HepG2 (cell line): ENCODE data around the gene PLA2G12B. TPM values are rescaled to one million over a fixed set of nuclear protein-coding genes. Genes with fewer than 3 reads are reported as not detected.

Experiments
- FOSL1 ChIP-seq: sonication (generic); formaldehyde crosslinking; IDR thresholded peaks from 2 replicates; pipeline ENCODE4 v1.9.0; 2021; ENCODE audit warnings: missing genetic modification reagents, borderline replicate concordance
- MTA3 ChIP-seq: sonication (generic); formaldehyde crosslinking; IDR thresholded peaks from 2 replicates; pipeline ENCODE4 v1.4.0; 2020; ENCODE audit warnings: missing genetic modification reagents
- MTF1 ChIP-seq: sonication (generic); formaldehyde crosslinking; IDR thresholded peaks from 2 replicates; pipeline ENCODE4 v1.5.0; 2020; ENCODE audit warnings: missing genetic modification reagents
- NR1H2 ChIP-seq: sonication (generic); formaldehyde crosslinking; IDR thresholded peaks from 2 replicates; pipeline ENCODE4 v1.8.1; 2022; ENCODE audit warnings: low read depth, missing genetic modification reagents, borderline replicate concordance
- PCBP2 ChIP-seq: fragments of 200-400 bp; formaldehyde crosslinking; optimal IDR thresholded peaks from 2 replicates; pipeline ENCODE3; 2018; ENCODE audit warnings: low read length, low read depth; ENCODE audit not compliant: poor library complexity, severe bottlenecking
- PRMT3 ChIP-seq: sonication (generic); formaldehyde crosslinking; IDR thresholded peaks from 2 replicates; pipeline ENCODE4 v1.8.1; 2022; ENCODE audit warnings: low read depth, mild to moderate bottlenecking, moderate library complexity, missing genetic modification reagents, borderline replicate concordance
- RFX3 ChIP-seq: IDR thresholded peaks from 2 replicates; pipeline ENCODE4 v1.6.1; 2016; ENCODE audit warnings: missing biosample characterization, missing genetic modification reagents
- SRSF4 ChIP-seq: fragments of 200-400 bp; formaldehyde crosslinking; IDR thresholded peaks from one replicate; pipeline ENCODE4 v1.6.1; 2018; ENCODE audit warnings: mild to moderate bottlenecking, low read depth, low read length, moderate library complexity; ENCODE audit not compliant: poor library complexity, severe bottlenecking
- SRY ChIP-seq: sonication (generic); formaldehyde crosslinking; IDR thresholded peaks from 2 replicates; pipeline ENCODE4 v1.8.0; 2022; ENCODE audit warnings: mild to moderate bottlenecking, missing genetic modification reagents
- STAG1 ChIP-seq: sonication (generic); formaldehyde crosslinking; IDR thresholded peaks from 2 replicates; pipeline ENCODE4 v1.4.0; 2020; ENCODE audit warnings: missing genetic modification reagents
- TBP ChIP-seq: sonication (generic); formaldehyde crosslinking; IDR thresholded peaks from 2 replicates; pipeline ENCODE4 v1.5.0; 2020; ENCODE audit warnings: missing genetic modification reagents
- THAP8 ChIP-seq: sonication (generic); formaldehyde crosslinking; IDR thresholded peaks from 2 replicates; pipeline ENCODE4 v1.5.1; 2020; ENCODE audit warnings: missing genetic modification reagents, mild to moderate bottlenecking, borderline replicate concordance
- ZNF24 ChIP-seq: fragments of 450-650 bp; IDR thresholded peaks from 2 replicates; pipeline ENCODE4 v1.6.1; 2017; ENCODE audit warnings: antibody characterized with exemption, mild to moderate bottlenecking
- ZNF362 ChIP-seq: sonication (generic); formaldehyde crosslinking; IDR thresholded peaks from 2 replicates; pipeline ENCODE4 v1.4.0; 2020; ENCODE audit warnings: missing genetic modification reagents, mild to moderate bottlenecking, borderline replicate concordance
- ZNF570 ChIP-seq: sonication (generic); formaldehyde crosslinking; IDR thresholded peaks from 2 replicates; pipeline ENCODE4 v1.4.0; 2020; ENCODE audit warnings: mild to moderate bottlenecking, missing genetic modification reagents, borderline replicate concordance
- ZNF788 ChIP-seq: sonication (generic); formaldehyde crosslinking; IDR thresholded peaks from 2 replicates; pipeline ENCODE4 v1.5.0; 2020; ENCODE audit warnings: mild to moderate bottlenecking, missing genetic modification reagents, borderline replicate concordance
- polyA plus RNA-seq, 8 experiments: library from polyadenylated mRNA; depleted of rRNA in 3 of 8; stranded (reverse) in 7 of 8; unstranded in 1 of 8; fragments of >200 nt; fragmentation: Illumina TruSeq in 4 of 8; extraction: Trizol in 4 of 8; gene quantifications; 2 replicates each; pipeline versions ENCODE4 v1.2.1 to v1.2.3, GENCODE V29; 2011 to 2016; ENCODE audit warnings: low read depth in 4 of 8, missing spikeins in 1 of 8, mixed read lengths in 1 of 8; ENCODE audit not compliant: insufficient read depth in 1 of 8
- total RNA-seq, 5 experiments: library from RNA; depleted of rRNA; stranded (reverse); fragments of >200 nt; fragmentation: Illumina TruSeq; extraction: Trizol; gene quantifications; 2 replicates each; pipeline ENCODE4 v1.2.3, GENCODE V29; 2016; ENCODE audit warnings: low read depth in 1 of 5
- TF ChIP-seq, protein P1 (sequence below): sonication (generic); formaldehyde crosslinking; IDR thresholded peaks from 2 replicates; pipeline ENCODE4 v1.4.0; 2020; ENCODE audit warnings: missing genetic modification reagents
- TF ChIP-seq, protein P2 (sequence below): sonication (generic); formaldehyde crosslinking; IDR thresholded peaks from 2 replicates; pipeline ENCODE4 v1.4.0; 2020; ENCODE audit warnings: mild to moderate bottlenecking, missing genetic modification reagents
- TF ChIP-seq, protein P3 (sequence below), 2 experiments: sonication (generic) in 1 of 2; formaldehyde crosslinking in 1 of 2; IDR thresholded peaks; 2 replicates each; pipeline versions ENCODE4 v1.5.1 to v1.6.1; 2011 to 2020; ENCODE audit warnings: borderline replicate concordance in 1 of 2, low read depth in 1 of 2, low read length in 1 of 2, mild to moderate bottlenecking in 1 of 2, missing genetic modification reagents in 1 of 2, moderate library complexity in 1 of 2

PLA2G12B gene
- total and polyA plus RNA-seq, 2 of the 13 experiments (the other 11 are each of a cell fraction or from before 2014, with no cell fraction given), result 7.7 to 38.0 TPM

- TF ChIP-seq SRSF4, result no peak
- no peak for TF ChIP-seq ZNF570 (CRISPR knock-in tag)
- no peak for TF ChIP-seq MTF1 (CRISPR knock-in tag)
- TF ChIP-seq PRMT3 (CRISPR knock-in tag), result no peak
- TF ChIP-seq, protein P1, sequence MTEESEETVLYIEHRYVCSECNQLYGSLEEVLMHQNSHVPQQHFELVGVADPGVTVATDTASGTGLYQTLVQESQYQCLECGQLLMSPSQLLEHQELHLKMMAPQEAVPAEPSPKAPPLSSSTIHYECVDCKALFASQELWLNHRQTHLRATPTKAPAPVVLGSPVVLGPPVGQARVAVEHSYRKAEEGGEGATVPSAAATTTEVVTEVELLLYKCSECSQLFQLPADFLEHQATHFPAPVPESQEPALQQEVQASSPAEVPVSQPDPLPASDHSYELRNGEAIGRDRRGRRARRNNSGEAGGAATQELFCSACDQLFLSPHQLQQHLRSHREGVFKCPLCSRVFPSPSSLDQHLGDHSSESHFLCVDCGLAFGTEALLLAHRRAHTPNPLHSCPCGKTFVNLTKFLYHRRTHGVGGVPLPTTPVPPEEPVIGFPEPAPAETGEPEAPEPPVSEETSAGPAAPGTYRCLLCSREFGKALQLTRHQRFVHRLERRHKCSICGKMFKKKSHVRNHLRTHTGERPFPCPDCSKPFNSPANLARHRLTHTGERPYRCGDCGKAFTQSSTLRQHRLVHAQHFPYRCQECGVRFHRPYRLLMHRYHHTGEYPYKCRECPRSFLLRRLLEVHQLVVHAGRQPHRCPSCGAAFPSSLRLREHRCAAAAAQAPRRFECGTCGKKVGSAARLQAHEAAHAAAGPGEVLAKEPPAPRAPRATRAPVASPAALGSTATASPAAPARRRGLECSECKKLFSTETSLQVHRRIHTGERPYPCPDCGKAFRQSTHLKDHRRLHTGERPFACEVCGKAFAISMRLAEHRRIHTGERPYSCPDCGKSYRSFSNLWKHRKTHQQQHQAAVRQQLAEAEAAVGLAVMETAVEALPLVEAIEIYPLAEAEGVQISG, result no peak
- TF ChIP-seq, protein P2, sequence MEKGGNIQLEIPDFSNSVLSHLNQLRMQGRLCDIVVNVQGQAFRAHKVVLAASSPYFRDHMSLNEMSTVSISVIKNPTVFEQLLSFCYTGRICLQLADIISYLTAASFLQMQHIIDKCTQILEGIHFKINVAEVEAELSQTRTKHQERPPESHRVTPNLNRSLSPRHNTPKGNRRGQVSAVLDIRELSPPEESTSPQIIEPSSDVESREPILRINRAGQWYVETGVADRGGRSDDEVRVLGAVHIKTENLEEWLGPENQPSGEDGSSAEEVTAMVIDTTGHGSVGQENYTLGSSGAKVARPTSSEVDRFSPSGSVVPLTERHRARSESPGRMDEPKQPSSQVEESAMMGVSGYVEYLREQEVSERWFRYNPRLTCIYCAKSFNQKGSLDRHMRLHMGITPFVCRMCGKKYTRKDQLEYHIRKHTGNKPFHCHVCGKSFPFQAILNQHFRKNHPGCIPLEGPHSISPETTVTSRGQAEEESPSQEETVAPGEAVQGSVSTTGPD, result no peak
- no peak for TF ChIP-seq TBP (CRISPR knock-in tag)
- no peak for TF ChIP-seq THAP8 (CRISPR knock-in tag)
- TF ChIP-seq SRY (CRISPR knock-in tag), result no peak
- no peak for TF ChIP-seq STAG1 (CRISPR knock-in tag)
- no peak for TF ChIP-seq ZNF362 (CRISPR knock-in tag)
- TF ChIP-seq NR1H2, result no peak
- TF ChIP-seq ZNF788 (CRISPR knock-in tag), result no peak
- TF ChIP-seq, protein P3, sequence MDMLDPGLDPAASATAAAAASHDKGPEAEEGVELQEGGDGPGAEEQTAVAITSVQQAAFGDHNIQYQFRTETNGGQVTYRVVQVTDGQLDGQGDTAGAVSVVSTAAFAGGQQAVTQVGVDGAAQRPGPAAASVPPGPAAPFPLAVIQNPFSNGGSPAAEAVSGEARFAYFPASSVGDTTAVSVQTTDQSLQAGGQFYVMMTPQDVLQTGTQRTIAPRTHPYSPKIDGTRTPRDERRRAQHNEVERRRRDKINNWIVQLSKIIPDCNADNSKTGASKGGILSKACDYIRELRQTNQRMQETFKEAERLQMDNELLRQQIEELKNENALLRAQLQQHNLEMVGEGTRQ (IDR thresholded peaks at IDR 0.05; ENCODE audit: low read depth, low read length), result no peak
- TF ChIP-seq, protein P3 (CRISPR knock-in tag; IDR thresholded peaks at IDR 0.05; ENCODE audit: borderline replicate concordance), result no peak
- no peak for TF ChIP-seq RFX3 (CRISPR knock-in tag)
- TF ChIP-seq PCBP2, result no peak
- no peak for TF ChIP-seq MTA3 (CRISPR knock-in tag)
- no peak for TF ChIP-seq FOSL1 (CRISPR knock-in tag)
- no peak for TF ChIP-seq ZNF24
These were observed at the start of gene PLA2G12B (continued) for GRCh38 chr10:72954596-72955554.
